ENCODE results near the gene ZEB1. TPM values are rescaled to one million over a fixed set of nuclear protein-coding genes. Genes with fewer than 3 reads are reported as not detected.

Gene ZEB1
- total RNA-seq, 1 donor from 2014 or later, result 67.3 TPM

Small RNAs within 50 kb of the gene (small RNA-seq; reads per million reads assigned to genes)
- gene SPTLC1P1, result not detected

Data from skeletal muscle tissue (tissue), 2 donors.